ENCODE data around the gene DCC.

DNA sequence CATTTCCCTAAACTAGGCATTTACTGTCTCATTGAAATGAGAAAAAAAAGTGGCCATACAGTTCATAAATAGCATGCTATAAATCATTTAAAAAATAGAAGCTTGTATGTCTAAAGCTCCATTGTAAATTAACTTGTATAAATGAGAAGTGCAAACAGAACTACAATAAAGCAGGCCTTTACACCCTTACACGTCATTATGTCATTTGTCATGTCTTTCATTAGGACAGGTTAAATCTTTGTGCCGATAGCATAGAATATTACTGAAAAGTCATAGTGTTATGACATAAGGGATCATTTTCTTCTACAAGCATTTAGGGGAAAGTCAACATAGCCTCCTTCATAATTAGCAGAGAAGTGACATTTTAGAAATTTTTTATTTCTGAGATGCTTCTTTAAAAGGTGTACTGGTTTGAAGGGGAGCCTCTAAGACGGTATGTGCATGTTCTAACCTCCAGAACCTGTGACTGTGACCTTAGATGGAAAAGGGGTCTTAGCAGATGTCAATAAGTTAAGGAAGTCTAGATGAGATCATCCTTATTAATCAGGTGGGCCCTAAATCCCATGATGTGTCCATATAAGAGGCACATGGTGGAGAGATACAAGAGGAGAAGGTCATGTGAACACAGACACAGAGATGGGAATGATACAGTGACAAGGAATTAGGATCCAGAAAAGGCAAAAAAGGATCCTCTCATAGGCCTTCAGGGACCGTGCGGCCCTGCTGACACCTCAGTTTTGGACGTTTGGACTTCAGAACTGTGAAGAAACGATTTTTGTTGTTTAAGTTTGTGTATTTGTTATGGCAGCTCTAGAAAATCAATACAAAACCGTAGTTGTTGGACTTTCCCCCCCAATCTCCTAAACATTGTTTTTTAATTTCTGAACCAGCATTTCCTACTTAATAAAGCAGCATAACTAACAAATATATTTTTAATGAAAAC lies 1020.8 kb downstream of the DCC start:
- TF ChIP-seq POLR2A (IDR thresholded peaks at IDR 0.05), result no peak
- TF ChIP-seq, protein P1, sequence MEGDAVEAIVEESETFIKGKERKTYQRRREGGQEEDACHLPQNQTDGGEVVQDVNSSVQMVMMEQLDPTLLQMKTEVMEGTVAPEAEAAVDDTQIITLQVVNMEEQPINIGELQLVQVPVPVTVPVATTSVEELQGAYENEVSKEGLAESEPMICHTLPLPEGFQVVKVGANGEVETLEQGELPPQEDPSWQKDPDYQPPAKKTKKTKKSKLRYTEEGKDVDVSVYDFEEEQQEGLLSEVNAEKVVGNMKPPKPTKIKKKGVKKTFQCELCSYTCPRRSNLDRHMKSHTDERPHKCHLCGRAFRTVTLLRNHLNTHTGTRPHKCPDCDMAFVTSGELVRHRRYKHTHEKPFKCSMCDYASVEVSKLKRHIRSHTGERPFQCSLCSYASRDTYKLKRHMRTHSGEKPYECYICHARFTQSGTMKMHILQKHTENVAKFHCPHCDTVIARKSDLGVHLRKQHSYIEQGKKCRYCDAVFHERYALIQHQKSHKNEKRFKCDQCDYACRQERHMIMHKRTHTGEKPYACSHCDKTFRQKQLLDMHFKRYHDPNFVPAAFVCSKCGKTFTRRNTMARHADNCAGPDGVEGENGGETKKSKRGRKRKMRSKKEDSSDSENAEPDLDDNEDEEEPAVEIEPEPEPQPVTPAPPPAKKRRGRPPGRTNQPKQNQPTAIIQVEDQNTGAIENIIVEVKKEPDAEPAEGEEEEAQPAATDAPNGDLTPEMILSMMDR (IDR thresholded peaks at IDR 0.05), result no peak
- TF ChIP-seq POLR2AphosphoS5 (IDR thresholded peaks at IDR 0.05), result no peak
